MM.1S (cell line): ENCODE measurements around the gene CCDC74B.

Source experiments
- EZH2 ChIP-seq: fragments of 300-600 bp; sonication (generic); optimal IDR thresholded peaks from 2 replicates; pipeline ENCODE3; 2017; ENCODE audit warnings: low read depth, mild to moderate bottlenecking, antibody characterized with exemption, low read length, mixed read lengths
- EZH2phosphoT487 ChIP-seq: fragments of 300-600 bp; sonication (generic); IDR thresholded peaks from 2 replicates; pipeline ENCODE4 v1.6.1; 2018; ENCODE audit warnings: antibody characterized with exemption, low read length
- TF ChIP-seq, protein P1 (sequence below): fragments of 300-600 bp; sonication (generic); IDR thresholded peaks from 2 replicates; pipeline ENCODE4 v1.5.1; 2016; ENCODE audit warnings: antibody characterized with exemption, low read length, mixed read lengths

DNA sequence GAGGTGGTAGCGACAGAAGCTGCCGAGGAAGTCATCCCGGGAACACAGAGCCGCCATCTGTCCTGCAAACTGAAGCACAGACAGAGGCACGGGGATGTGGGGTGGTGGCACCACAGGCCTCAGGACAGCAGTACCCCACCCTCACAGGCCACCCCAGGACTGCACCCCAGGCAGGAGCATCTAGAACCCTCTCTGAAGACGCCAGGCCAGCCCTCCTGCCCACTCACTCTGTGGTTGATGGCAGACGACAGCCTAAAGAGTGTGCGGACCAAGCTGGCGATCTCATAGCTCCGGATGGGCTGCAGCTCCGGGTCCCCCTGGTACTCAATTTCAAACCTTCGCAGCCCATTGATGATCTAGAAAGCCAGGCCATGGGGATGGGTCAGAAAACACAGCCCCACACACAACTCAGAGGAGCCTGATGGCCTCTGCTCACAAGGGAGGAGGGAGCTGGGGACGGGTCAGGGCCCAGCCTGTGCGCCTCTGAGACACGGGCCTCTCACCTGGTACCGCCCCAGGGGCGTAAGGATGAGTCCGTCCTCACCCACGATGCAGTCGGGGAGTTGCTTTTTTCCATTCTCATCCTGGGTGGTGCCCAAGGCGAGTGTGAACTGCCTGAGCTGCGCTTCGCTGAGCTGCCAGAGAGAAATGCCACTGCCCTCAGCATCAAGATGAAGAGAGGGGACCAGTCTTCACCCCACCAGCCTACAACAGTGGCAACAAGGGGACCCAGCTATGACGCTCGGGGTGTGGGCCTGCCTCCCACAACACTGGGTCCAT, 8.1 kb upstream of the CCDC74B start:
- TF ChIP-seq, protein P1, sequence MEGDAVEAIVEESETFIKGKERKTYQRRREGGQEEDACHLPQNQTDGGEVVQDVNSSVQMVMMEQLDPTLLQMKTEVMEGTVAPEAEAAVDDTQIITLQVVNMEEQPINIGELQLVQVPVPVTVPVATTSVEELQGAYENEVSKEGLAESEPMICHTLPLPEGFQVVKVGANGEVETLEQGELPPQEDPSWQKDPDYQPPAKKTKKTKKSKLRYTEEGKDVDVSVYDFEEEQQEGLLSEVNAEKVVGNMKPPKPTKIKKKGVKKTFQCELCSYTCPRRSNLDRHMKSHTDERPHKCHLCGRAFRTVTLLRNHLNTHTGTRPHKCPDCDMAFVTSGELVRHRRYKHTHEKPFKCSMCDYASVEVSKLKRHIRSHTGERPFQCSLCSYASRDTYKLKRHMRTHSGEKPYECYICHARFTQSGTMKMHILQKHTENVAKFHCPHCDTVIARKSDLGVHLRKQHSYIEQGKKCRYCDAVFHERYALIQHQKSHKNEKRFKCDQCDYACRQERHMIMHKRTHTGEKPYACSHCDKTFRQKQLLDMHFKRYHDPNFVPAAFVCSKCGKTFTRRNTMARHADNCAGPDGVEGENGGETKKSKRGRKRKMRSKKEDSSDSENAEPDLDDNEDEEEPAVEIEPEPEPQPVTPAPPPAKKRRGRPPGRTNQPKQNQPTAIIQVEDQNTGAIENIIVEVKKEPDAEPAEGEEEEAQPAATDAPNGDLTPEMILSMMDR: no peak
- TF ChIP-seq EZH2 (no peak), EZH2phosphoT487 (no peak)
